Stimulated activated CD8-positive, alpha-beta memory T cell treated with anti-CD3 and anti-CD28 coated beads, Interleukin-7, amount 100 ng/mL, for 24 hours (primary cell): ENCODE data around the gene SMYD3.

Source experiments
- DNase-seq: peaks from one replicate; pipeline ENCODE4 v3.0.0-alpha.2; 2020; ENCODE audit warnings: low read depth

SMYD3 gene

DNA sequence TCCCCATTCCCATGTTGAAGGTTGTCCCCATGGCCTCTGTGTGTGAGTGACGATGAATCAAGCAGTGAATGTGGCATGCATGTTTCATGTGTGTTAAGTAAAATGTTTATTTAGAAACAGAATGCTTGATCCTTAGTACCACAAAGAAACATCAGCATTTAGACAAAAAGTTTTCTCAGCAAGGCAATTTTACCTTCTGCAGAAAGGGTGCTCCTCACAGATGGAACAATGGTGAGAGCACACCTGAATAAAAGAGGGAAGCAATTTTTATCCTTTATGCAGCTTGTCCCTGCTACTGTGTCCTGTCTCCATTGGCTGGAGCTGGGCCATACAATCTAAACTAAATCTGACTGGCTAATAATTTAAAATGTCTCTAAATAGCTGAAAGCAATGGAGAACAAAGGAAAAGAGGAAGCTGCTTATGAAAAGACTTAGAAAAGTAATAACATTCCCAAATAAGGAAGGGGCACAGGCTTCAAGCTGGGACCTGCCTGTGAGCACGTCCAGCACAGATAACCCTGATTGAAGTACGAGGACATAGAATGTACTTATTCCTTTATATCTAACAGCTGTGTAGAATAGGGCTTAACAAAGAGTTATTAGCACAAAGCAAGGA, 8.4 kb upstream of the SMYD3 start:
- DNase-seq: no peak

DNA sequence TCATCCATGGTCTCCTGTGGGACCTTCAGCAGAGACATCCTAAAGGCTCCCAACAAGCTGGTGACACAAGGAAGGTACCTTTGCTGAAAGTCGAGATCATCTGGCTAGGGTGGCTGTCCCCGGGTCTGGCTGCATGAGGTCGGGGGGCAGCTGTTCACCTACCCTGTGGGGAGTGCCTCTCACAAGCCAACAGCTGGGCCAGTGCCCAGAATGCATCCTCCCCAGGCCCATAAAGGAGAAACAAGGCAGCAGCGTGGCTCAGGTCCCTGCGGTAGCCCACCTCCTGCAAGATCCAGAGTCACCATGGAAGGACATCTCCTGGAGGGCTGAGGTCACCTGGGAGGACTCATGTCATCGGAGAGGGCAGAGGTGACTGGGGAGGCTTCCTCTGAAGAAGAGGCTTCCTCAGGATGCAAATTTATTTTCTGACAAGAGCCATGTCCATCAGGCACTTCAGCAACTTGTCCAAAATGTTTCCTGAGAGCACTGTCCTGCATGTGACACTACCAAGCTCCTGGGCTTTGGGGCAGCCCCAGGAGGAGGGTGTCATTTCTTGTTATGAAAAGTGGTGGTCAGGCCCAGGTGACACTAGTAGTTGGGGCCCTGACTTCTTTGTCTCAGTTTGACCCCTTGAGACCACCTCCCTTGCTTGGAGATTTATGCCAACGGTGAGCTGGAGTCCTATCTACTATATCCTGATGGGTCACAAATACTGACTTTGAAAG, 6.7 kb upstream of the SMYD3 start:
- no peak for DNase-seq

DNA sequence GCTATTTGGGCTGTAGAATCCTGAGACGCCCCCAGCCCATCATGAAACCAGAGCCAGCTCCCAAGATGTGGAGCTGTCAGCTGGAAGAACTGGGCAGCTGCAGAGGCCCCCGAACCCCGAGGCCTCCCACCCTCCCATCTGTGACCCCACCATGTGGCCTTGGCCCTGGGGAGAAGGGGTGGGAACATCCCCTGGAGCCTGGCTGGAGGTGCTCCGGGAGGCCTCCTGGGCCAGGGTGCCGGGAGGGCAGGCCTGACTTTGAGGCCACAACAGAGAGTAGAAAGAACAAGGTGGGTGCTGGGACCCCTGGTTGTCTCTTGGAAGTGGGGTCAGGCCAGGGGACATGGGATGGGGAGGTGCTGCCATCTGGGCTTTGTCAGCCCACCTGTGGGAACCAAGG, 6.0 kb upstream of the SMYD3 start:
- no peak for DNase-seq

DNA sequence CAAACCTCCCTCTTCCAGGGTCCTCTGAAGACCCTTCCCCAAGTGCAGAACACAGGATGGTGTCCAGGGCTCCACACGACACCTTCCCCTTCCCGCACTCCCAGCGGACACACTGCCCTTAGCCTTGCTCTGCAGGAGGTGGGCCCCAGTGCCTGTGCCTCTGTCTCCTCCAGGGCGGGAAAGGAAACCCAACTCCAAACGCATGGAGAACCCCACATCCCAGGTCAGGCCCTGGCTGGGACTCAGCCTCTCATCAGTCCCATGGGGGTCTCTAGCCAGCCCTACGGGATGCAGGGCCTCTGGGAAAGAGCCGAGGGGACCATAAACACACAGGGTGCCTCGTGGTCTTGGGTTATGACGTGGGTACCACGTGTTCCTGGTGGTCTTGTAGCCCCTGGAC, 5.6 kb upstream of the SMYD3 start:
- DNase-seq: no peak

DNA sequence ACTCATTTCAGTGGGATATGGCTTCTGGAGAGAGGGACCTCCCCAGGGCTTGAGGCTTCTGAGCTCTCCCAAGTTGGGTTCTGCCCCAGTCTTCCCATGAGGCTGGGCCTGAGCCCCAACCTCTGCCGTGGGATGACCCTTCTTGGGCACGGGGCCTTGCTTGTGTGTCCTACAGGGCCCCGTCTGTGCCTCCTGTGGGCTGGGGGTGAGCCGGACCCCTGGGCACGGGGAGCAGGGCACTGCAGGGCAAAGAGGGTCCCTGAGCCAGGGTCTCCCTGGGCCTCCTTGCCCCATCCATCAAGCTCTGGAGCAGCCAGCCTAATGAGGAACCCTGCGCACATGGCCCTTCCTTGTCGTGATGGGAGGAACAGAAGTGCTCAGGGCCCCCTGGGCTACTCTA, 5.2 kb upstream of the SMYD3 start:
- DNase-seq: no peak

DNA sequence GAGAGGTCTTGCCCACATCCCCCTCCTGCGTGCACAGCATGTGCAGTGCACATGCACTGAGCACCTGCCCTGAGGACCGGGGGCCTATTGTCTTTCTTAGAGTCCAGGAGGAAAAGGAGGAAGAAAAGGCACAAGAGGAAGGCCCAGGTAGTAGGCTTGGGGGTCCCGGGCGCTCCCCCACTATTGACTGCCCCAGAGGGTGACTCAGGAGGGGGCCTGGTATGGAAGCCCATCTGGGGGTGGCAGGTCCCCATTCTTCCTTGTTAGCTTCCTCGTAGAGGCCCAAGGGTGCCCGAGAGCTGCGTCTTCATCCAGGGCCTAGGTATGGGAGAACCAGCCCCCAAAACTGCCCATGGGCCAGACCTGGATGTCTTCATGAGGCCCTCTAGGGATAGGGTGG, 4.1 kb upstream of the SMYD3 start:
- no peak for DNase-seq

DNA sequence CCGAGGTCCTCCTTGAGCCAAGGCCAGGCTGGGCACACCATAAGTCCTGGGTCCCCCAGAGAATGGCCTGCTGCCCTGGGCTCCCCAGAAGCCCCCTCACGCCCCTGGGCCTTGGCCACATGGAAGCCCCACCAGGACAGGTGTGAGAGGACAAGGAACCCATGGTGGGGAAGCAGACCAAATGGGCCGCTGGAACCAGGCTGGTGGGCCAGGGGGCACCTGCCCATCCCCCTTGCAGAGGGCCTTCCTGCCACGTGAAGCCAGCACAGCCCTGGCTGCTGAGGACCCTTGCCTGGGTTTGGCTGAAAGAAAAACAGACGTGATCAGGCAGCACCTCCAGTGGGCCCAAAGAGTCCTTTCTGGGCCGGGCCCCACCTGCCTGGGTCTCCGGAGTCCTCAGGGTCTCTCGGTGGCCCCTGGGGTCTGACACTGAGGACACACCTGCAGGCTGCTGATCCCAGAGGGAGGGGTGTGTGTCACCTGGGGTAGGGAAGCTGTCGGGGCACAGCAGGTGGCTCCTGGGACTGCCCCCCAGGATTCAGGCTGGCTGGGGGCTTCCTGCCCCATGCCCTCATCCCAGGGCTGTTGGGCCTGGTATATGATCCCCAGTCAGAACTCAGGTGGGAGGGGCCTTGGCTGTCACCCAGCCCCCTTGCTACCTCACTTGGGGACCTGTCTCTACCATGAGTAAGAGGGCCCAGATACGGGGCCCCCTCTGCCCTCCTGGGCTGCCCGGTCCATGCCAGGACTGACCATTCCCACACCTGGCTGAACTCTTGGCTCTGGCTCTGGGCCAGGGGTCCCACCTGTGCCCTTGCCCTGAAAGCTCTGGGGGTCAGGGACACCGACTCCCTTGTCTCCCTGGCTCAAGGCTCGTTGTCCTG, 3.3 kb upstream of the SMYD3 start:
- no peak for DNase-seq

DNA sequence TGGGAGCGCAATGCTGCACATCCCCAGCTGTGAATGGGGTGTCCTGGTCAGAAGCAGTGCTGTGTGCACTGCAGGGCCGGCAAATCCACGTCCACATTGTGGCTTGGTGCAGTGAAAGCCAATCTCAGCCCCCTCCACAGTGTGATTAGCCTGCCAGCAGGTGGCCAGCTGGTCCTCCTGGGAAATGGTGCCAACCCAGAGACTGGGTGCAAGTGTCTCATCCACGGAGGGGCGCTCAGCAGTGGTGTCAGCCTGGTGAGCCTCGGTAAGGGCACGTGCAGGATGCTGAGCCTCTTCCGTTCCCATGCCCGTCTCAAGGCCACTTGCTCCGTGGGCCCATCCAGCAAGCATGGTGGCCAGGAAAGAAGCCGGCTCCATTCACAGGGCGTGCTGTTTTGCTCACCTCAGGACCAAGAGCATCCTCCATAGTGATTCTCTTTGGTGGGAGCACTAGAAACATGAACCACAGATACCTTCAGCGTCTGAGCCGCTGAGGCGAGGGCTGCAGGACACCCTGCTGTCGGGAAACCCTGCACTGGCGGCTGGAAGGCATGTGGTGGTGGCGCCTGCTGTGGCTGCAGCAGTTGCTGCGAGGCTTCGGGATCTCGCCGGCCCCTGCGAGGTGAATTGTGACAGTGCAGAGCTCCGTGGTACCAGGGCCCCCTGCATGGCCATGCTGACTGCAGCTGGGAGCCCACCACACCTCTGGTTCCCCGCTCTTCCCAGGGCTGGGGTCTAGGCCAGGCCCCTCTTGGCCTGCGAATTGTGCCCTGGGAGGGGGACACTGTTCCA, 2.0 kb upstream of the SMYD3 start:
- no peak for DNase-seq

DNA sequence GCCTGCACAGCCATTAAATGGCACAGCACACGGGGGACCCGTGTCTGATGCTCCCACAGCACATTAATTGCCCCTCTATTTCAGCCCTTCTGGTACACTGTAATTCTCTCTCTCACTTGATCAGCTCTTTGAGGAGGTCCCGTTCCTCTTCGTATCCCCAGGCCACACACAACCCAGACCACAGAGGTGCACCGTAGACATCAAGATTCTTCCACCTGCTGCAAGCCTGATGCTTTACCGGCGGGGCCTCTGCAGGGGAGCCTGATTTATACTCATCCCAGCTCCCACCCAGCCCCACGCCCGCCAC, 759 bp downstream of the SMYD3 start:
- no peak for DNase-seq

DNA sequence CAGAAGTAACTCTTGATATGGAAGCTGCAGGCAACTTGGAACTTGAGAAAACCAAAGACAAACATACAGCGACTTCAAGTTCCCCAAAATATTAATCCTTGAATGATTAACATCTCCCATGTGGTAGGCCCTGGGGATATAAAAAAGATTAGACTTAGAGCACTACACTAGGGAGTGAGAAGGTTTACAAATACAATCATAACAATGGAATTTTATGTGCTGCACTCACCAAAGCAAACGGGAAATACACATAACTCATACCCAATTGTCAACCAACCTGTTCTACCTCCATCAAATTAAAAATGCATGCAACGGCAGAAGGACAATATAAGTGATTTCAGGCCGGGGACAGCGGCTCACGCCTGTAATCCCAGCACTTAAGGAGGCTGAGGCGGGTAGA, 3.7 kb downstream of the SMYD3 start:
- DNase-seq: no peak

DNA sequence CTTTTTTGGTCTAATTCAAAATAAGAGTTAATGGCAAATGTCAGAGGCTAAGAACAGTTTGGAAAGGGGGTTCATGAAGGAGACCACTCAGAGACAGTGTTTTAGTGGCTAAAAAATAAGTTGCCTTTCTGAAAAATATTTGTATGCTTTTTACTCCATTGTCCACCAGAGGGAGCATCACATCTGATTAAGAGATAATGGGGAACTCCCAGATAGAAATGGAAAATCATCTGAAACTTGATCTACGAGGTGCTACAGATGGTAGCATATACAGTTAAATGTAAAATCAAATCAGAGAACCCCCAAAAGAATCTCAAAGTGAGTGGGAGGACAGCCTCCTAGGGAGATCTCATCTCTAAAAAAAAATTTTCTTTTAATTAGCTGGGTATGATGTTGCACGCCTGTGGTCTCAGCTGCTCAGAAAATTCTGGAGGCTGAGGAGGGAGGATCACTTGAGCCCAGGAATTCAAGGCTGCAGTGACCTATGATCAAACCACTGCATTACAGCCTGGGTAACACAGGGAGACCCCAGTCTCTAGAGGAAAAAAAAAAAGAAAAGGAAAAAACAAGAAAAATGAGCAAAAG, 9.7 kb downstream of the SMYD3 start:
- DNase-seq: no peak

DNA sequence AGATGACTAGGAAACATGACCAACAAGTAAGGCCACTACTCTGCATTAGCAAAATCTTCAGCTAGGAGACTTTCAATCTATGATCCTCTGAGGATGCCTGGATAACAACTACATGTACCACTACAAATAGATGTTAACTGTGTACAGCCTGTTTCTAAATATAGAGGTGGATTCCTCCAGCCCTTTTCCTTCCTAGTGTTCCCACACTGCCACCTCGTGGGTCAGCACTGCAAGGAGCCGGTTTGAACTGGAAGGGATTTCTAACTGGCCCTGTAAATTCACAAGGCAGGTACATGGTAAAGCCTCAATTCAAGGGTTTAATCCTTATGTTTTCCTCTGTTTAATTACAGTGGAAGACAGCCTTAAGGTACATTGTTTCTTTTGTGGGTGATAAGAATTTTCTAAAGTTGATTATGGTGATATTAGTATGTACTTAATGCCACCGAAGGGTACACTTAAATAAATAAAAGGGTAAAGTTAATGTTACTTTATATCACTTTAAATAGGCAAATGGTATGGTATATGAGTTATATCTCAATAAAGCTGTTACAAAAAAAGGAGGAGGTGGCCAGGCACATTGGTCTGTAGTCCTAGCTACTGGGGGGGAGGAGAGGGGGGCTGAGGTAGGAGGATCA, 14.4 kb downstream of the SMYD3 start:
- no peak for DNase-seq

DNA sequence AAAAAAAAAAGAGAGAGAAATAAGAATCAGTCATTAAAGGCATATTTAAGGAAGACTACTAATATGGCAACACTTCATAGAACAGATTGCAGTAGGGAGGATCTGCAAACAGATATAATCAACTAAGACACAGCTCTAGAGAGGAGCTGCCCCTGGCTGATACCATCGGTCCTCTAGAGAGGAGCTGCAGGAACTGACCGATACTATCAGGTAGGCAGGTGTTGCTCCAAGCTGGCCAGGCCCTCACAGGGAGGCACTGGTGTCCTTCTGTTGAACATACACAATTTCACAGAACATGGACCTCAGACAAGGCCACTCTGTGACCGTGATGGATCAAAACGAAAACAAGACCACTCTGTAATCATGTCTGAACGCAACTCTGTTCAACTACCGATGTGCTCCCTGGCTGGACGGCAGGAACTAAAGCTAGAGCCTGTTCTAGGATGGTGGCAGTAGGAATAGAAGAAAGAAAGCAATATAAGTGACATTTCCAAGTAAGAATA, 15.5 kb downstream of the SMYD3 start:
- no peak for DNase-seq

DNA sequence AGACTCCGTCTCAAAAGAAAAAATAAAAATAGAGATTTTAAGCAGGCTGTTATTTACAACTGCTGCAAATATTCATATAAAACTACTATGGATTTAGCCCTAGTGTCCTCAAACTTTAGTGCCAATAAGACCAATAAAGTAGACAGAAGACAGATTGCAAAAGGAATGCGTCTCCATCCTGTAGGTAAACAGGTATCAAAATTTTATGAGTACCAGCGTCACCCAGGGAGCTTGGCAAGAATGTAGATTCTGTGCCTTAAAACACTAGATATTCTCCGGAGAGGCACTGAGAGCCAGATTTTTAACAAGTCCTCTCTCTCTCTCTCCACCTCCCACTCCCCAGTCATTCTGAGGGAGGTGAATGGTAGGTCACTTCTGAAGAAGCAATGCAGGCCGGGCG, 18.4 kb downstream of the SMYD3 start:
- no peak for DNase-seq

DNA sequence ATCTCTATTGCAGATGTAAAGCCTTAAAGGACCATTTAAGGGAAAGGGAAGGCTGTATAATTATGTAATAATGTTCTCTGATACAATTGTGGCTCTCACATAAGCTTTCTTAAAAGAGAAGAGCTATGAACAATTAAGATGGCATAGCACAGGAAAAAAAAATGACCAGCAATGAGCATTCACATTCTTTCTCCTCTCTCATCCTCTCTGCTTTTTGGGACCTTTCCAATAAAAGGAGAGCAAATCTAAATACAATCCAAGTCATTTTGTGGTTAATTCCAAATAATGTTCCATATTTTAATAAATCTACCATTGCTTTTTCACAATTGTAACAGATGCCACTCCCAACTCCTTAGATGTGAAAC, 23.5 kb downstream of the SMYD3 start:
- no peak for DNase-seq

DNA sequence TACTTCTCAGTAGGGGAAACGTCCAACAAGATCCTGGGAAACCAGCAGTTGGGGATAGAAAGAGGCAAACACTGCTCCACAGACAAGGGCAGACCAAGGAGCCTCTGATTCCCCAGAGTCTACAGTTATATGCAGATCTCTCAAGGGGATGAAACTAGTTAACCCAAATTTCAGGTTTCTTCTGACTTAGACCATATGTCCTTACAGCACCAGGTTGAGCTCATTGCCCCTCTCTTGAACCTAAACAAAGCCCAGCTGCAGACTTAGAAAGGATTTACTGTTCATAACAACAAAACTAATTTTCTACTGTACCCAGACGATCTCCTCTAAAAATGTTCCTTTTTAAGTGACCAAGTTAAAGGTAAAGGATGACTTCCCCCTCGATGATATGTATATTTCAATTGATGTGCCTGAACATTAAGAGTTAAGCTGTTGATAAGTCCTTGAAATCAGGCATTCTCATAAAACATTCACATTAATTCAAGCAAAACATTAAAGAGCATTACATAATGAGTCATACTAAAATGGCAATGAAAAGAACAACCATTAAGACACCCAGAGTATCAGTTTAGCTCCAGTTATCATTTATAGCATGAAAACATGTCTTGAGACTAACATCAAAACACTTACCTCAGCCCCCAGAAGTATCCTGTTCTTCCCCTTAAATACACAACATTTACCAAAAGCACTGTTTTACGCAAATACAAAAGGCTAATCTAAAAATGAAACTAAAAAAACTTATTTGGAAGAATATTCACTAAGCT, 24.1 kb downstream of the SMYD3 start:
- no peak for DNase-seq

DNA sequence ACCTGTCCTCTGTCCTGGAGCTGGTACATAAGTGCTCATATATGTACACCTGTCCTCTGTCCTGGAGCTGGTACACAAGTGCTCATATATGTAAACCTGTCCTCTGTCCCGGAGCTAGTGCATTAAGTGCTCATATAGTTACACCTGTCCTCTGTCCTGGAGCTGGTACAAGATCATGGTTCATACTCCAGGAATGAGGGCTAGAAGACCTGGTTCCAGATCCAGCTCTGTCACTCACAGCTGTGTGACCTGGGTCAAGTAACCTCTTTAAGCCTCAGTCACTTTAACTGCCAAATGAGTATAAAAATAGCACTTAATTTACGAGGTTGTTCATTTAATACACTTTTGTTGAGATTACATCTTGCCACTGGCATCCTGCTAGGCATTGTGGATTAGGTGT, 28.0 kb downstream of the SMYD3 start:
- DNase-seq: no peak

DNA sequence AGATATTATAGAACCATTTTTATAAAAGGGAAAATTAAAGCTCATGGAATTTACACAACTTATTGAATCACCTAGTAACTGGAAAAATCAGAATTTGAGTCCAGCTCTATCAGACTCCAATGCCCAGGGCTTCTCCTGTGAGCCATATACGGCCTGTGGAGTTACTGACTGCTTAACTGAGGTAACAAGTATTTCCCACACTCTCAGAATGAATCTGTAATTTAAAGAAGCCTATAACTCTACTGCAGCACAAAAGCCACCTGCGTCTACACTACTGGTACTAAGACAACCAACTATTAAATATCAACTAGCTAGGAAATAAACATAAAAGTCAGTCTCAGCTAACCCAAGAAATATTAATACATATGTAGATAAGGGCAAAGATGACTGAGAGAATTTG, 29.4 kb downstream of the SMYD3 start:
- DNase-seq: no peak

DNA sequence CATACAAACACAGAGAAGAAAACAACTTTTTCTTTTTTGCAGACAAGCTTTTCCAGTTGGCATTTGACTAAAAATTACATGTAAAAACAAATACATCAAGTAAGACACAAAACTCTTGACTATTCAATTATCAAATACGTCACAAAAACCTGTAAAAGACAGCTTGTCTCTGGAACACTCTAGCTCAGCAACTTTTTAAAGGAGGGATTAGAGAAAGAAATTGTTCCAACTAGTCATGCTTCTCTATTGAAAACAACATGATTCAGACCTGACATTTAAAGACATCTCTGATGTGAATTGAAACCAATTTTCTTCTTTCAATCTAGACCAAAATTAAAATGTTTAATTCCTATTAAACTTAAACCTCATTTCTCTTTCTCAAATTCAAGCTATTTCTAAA, 30.3 kb downstream of the SMYD3 start:
- DNase-seq: no peak

DNA sequence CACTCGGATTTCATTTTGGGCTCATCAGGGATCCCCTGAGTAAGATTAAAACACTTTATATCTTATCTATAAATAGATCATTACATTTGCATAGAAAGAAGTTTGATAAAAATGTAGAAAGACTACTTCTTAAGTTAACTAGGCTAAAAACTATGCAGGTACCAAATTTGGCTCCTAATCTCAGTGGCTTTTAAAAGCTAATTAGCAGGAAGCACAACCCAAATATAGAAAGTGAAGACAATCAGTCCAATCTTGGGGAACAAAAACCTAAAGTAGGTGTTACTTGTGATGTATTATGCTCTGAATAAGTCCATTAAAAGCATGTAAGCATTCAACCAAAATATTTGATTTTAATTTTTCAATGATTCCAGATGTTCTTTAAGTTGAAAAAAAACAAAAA, 35.4 kb downstream of the SMYD3 start:
- no peak for DNase-seq

DNA sequence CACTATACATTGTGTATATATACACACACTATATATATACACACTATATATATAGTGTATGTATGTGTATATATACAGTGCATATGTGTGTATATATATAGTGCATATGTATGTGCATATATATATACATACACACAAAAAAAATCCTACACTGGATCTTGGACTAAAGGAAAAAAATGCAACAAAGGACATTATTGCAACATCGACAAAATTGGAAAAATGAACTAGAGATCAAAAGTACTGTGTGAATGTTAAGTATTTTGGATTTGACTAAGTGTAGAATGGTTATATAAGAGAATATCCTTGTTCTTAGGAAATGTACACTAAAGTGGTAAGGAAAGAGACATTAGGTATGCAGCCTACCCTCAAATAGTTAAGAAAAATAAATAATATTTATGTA, 36.5 kb downstream of the SMYD3 start:
- DNase-seq: no peak
